ENCODE data around the gene DEF6. TPM values are rescaled to one million over a fixed set of nuclear protein-coding genes. Genes with fewer than 3 reads are reported as not detected.

The DEF6 gene
- total and polyA plus RNA-seq, 4 donors: 1.0 to 6.3 (median 2.5) TPM

DNA sequence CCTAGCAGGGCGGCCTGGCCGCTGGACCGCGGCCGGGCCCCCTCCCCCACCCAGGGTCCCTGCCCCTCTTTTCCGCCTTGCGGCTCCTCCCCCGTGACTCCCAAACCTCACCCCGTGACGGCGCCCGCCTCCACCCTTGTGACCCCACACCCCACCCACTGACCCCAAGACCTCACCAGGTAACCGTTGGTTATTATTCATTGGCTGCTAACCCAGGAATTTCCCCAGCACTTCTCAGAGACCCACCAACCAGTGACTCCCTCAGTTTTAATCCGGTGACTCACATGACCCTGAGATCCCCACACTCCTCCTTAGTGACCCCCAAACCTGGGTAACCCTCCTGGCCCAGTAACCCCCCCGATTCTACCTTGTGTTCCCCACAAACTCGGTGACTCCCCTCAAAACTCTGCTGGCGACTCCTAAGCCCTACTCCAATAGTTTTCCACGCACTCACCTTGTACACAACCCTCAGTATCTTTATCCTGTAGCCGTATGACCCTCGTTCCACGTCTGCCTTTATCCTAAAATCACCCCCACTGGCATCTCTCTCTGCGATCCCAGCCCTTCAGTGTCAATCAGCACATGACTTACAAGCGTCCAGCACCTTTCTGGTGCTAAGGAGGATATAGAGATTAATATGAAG lies 37.5 kb upstream of the DEF6 start:
- no peaks in the 10 kb centered on the region for H3K27me3 ChIP-seq (ENCODE audit: control insufficient read depth in 4 of 4, insufficient read depth in 4 of 4, low read length in 3 of 4)
- TF ChIP-seq NR2F2 (IDR thresholded peaks at IDR 0.05) (peak; percentile 42), JUND (IDR thresholded peaks at IDR 0.05) (no peak), RXRA (IDR thresholded peaks at IDR 0.05) (peak; percentile 45 to 56)
- WGBS: 4% methylated on average over 23 of the region's 23 CpGs
- peak overlapping the region; percentile 95 to 98 for H3K27ac ChIP-seq (ENCODE audit: low read depth in 1 of 2, low read length in 2 of 2)
- peak overlapping the region; percentile 72 to 92 (median 79) for H3K4me3 ChIP-seq (ENCODE audit: low read depth in 1 of 3, low read length in 3 of 3)
- H3K4me1 ChIP-seq (ENCODE audit: control insufficient read depth in 4 of 4, insufficient read depth in 4 of 4, low read length in 3 of 4): peaks cover 6 to 19% (median 12%) of the 10 kb centered on the region in 4 donors
- no peaks in the 10 kb centered on the region for H3K36me3 ChIP-seq (ENCODE audit: control insufficient read depth in 4 of 4, insufficient read depth in 3 of 4, low read depth in 1 of 4, low read length in 3 of 4)
- H3K9me3 ChIP-seq (ENCODE audit: control insufficient read depth in 4 of 4, low read length in 3 of 4): no peaks in the 10 kb centered on the region
- peak; percentile 76 for DNase-seq (ENCODE audit: low spot score)
- H3K9ac ChIP-seq (ENCODE audit: low read depth in 1 of 2, low read length in 2 of 2): peak overlapping the region; percentile 75 to 90

DNA sequence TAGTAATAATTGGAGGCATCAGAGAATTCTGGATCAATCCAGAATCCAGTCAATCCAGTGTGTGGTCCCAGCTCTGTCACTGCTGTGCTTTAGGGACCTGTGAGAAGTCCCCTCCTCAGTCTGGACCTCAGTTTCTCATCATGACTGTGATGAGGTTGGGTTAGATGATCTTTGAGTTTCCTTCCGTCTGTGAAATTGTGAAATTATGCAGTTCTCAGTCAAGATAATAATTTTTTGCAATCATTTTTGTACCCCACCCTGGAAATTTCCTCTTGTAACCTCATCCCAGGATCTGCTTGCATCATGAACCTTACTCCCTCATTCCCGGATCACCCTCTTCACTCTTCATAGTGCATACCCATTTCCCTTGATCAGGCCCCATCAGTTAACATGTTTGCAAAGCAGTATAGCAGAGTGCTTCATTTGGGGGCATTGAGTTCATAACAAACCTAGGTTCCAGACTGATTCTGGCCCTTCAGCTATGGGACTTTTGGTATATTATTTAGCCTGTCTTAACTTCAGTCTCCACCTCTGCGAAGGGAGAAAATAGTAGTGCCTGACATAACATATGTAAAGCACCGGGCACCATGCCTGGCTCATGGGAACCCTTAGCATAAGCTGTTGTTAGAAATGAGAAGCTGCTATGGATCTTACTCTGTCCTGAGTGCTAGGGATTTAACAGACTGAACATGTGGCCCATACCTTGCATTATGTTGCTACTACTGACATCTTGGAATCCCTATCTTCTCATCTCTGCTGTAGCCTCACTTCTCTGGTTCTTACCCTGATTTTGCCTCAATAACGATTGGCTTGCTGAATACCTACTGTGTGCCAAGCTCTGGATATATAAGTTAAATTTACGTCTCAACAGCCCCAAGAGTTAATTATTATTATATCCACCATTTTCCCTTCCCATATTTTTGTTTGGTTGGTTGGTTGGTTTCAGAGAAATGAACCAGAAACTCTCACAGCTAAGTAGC lies 36.7 kb upstream of the DEF6 start:
- TF ChIP-seq TAF1 (conservative IDR thresholded peaks at IDR 0.05) (no peak), NR2F2 (IDR thresholded peaks at IDR 0.05) (no peak)
- Histone ChIP-seq H3K9ac (ENCODE audit: low read depth in 1 of 2, low read length in 2 of 2) (peak overlapping the region; percentile 75 to 90), H3K27me3 (ENCODE audit: control insufficient read depth in 4 of 4, insufficient read depth in 4 of 4, low read length in 3 of 4) (no peaks in the 10 kb centered on the region), H3K4me3 (ENCODE audit: low read depth in 1 of 3, low read length in 3 of 3) (peak overlapping the region in 1 of 3 donors; percentile 79), H3K4me1 (ENCODE audit: control insufficient read depth in 4 of 4, insufficient read depth in 4 of 4, low read length in 3 of 4) (peaks cover 6 to 19% (median 12%) of the 10 kb centered on the region in 4 donors), H3K9me3 (ENCODE audit: control insufficient read depth in 4 of 4, low read length in 3 of 4) (no peaks in the 10 kb centered on the region), H3K36me3 (ENCODE audit: control insufficient read depth in 4 of 4, insufficient read depth in 3 of 4, low read depth in 1 of 4, low read length in 3 of 4) (no peaks in the 10 kb centered on the region), H3K27ac (ENCODE audit: low read depth in 1 of 2, low read length in 2 of 2) (peak overlapping the region; percentile 95 to 98)
- 88% methylated on average over 6 of the region's 6 CpGs for WGBS
- DNase-seq (ENCODE audit: low spot score): no peak

DNA sequence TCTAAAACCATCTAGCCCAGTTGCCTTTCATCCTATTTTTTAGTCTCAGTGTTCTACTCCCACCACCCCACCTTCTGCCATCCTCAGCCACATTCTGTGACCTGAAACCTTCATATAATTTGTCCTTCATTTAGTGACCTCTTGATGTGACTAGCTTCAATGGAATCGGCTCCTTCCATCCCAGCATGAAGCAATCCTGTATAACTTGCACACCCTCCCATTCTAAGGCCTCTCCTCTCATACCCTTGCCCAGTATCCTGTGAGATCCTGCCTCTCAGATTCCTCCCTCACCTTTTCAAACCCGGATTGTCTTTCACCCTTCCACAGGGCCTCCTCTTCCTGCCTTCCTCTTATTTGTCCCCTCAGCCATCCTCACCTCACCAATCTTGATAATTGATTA lies 35.0 kb upstream of the DEF6 start:
- no peak for TF ChIP-seq SP1 (IDR thresholded peaks at IDR 0.05)
- TF ChIP-seq, protein P1, sequence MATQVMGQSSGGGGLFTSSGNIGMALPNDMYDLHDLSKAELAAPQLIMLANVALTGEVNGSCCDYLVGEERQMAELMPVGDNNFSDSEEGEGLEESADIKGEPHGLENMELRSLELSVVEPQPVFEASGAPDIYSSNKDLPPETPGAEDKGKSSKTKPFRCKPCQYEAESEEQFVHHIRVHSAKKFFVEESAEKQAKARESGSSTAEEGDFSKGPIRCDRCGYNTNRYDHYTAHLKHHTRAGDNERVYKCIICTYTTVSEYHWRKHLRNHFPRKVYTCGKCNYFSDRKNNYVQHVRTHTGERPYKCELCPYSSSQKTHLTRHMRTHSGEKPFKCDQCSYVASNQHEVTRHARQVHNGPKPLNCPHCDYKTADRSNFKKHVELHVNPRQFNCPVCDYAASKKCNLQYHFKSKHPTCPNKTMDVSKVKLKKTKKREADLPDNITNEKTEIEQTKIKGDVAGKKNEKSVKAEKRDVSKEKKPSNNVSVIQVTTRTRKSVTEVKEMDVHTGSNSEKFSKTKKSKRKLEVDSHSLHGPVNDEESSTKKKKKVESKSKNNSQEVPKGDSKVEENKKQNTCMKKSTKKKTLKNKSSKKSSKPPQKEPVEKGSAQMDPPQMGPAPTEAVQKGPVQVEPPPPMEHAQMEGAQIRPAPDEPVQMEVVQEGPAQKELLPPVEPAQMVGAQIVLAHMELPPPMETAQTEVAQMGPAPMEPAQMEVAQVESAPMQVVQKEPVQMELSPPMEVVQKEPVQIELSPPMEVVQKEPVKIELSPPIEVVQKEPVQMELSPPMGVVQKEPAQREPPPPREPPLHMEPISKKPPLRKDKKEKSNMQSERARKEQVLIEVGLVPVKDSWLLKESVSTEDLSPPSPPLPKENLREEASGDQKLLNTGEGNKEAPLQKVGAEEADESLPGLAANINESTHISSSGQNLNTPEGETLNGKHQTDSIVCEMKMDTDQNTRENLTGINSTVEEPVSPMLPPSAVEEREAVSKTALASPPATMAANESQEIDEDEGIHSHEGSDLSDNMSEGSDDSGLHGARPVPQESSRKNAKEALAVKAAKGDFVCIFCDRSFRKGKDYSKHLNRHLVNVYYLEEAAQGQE (IDR thresholded peaks at IDR 0.05): no peak
- no peak for TF ChIP-seq NR2F2 (IDR thresholded peaks at IDR 0.05)
- TF ChIP-seq, protein P2, sequence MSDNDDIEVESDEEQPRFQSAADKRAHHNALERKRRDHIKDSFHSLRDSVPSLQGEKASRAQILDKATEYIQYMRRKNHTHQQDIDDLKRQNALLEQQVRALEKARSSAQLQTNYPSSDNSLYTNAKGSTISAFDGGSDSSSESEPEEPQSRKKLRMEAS (IDR thresholded peaks at IDR 0.05): no peak
- TF ChIP-seq RXRA (IDR thresholded peaks at IDR 0.05): no peak
- TF ChIP-seq FOXA2 (IDR thresholded peaks at IDR 0.05): no peak
- TF ChIP-seq, protein P3, sequence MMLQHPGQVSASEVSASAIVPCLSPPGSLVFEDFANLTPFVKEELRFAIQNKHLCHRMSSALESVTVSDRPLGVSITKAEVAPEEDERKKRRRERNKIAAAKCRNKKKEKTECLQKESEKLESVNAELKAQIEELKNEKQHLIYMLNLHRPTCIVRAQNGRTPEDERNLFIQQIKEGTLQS (IDR thresholded peaks at IDR 0.05): no peak
- no peak for TF ChIP-seq HNF4A (conservative IDR thresholded peaks at IDR 0.05)
- TF ChIP-seq EGR1 (IDR thresholded peaks at IDR 0.05; ENCODE audit: low read depth in 2 of 2): no peak
- TF ChIP-seq JUND (IDR thresholded peaks at IDR 0.05): no peak
- no peaks in the 10 kb centered on the region for H3K36me3 ChIP-seq (ENCODE audit: control insufficient read depth in 4 of 4, insufficient read depth in 3 of 4, low read depth in 1 of 4, low read length in 3 of 4)
- 43% methylated on average over 2 of the region's 2 CpGs for WGBS
- H3K27ac ChIP-seq (ENCODE audit: low read depth in 1 of 2, low read length in 2 of 2): no peak overlapping the region
- no peak overlapping the region for H3K4me3 ChIP-seq (ENCODE audit: low read depth in 1 of 3, low read length in 3 of 3)
- no peak overlapping the region for H3K9ac ChIP-seq (ENCODE audit: low read depth in 1 of 2, low read length in 2 of 2)
- no peak for DNase-seq (ENCODE audit: low spot score)
- H3K27me3 ChIP-seq (ENCODE audit: control insufficient read depth in 4 of 4, insufficient read depth in 4 of 4, low read length in 3 of 4): no peaks in the 10 kb centered on the region
- peaks cover 6 to 19% (median 12%) of the 10 kb centered on the region in 4 donors for H3K4me1 ChIP-seq (ENCODE audit: control insufficient read depth in 4 of 4, insufficient read depth in 4 of 4, low read length in 3 of 4)
- no peaks in the 10 kb centered on the region for H3K9me3 ChIP-seq (ENCODE audit: control insufficient read depth in 4 of 4, low read length in 3 of 4)

Measured in liver (tissue), 9 donors.